Psoas muscle (tissue), 8 donors: Measurements from ENCODE around the gene UXS1. TPM values are rescaled to one million over a fixed set of nuclear protein-coding genes. Genes with fewer than 3 reads are reported as not detected.
A peak's percentile ranks its signal among the peaks of the same experiment; 100 is the strongest.

ENCODE experiments used
- ATAC-seq, 4 donors: fragments of 200-7000 bp; cut with Tn5 transposase; one replicate each; pipeline ENCODE4 v1.9.1; 2020; ENCODE audit warnings: moderate library complexity in 3 of 4, mild to moderate bottlenecking in 2 of 4
- DNase-seq, 2 donors: peaks; one replicate each; pipeline ENCODE4 v3.0.0-alpha.2; 2020
- H3K27ac ChIP-seq: fragments of 200-600 bp; one replicate; pipeline ENCODE4 v1.8.0; 2022
- H3K27me3 ChIP-seq, 3 donors: fragments of 200-600 bp in 1 of 3; one replicate each; pipeline versions ENCODE4 v1.6.1 to v1.8.0; 2013 to 2022; ENCODE audit warnings: low read length in 2 of 3, mild to moderate bottlenecking in 2 of 3, moderate library complexity in 1 of 3; ENCODE audit not compliant: insufficient read depth in 3 of 3
- H3K36me3 ChIP-seq, 2 donors: fragments of 200-600 bp in 1 of 2; one replicate each; pipeline versions ENCODE4 v1.6.1 to v1.8.0; 2013 to 2022; ENCODE audit warnings: low read depth in 1 of 2, mild to moderate bottlenecking in 1 of 2, moderate library complexity in 1 of 2; ENCODE audit not compliant: insufficient read depth in 1 of 2
- H3K4me1 ChIP-seq: fragments of 200-600 bp; one replicate; pipeline ENCODE4 v1.8.0; 2022
- H3K4me3 ChIP-seq: fragments of 200-600 bp; one replicate; pipeline ENCODE4 v1.8.0; 2022; ENCODE audit warnings: mild to moderate bottlenecking
- H3K9me3 ChIP-seq: fragments of 200-600 bp; one replicate; pipeline ENCODE4 v1.8.0; 2022
- WGBS, 3 donors: extraction: QIAGEN DNeasy Blood & Tissue Kit; methylation state at CpG; one replicate each; pipeline versions ENCODE4 v1.1.6 to v1.1.7; 2013; 5-methylcytosine and 5-hydroxymethylcytosine counted together
- intact Hi-C, 2 donors: fragments of 100-400 bp; cut with DNase I; formaldehyde crosslinking; loops; one replicate each; pipeline versions ENCODE4 v1.11.0 to v1.14.2; 2022
- polyA plus RNA-seq, 3 donors: library from polyadenylated mRNA; stranded (reverse); fragments of 200-250 nt; gene quantifications; one replicate each; pipeline ENCODE4 v1.2.3, GENCODE V29; 2013
- total RNA-seq, 4 donors: library from RNA; stranded (reverse); fragmentation: NEBNext Ultra II Directional in 2 of 4; extraction: Animal tissue kit (Norgen Biotek cat#: 25700) in 2 of 4; gene quantifications; one replicate each; pipeline versions ENCODE4 v1.2.1 to v1.2.4, GENCODE V29; 2021 to 2023
- TF ChIP-seq, protein P1 (sequence below): fragments of 200-600 bp; IDR thresholded peaks from one replicate; pipeline ENCODE4 v1.8.0; 2022; ENCODE audit warnings: antibody characterized with exemption
- donor health status: healthy with polysubstance abuse.
- donor health status: DM: no; HTN: no; CAD: no; lungs with moderate emphysema.
- donor health status: Bipolar disorder and iron deficiency.
- donor health status: healthy.
- donor health status: DM: yes; HTN: yes; CAD: no.
- donor health status: DM: no; HTN: no; CAD: no.
- donor health status: DM: no; HTN: no; CAD: no.
- donor health status: DM: yes; HTN: yes; CAD: no.

UXS1 gene
- total and polyA plus RNA-seq, 7 donors = 12.2 to 36.0 (median 22.5) TPM

DNA sequence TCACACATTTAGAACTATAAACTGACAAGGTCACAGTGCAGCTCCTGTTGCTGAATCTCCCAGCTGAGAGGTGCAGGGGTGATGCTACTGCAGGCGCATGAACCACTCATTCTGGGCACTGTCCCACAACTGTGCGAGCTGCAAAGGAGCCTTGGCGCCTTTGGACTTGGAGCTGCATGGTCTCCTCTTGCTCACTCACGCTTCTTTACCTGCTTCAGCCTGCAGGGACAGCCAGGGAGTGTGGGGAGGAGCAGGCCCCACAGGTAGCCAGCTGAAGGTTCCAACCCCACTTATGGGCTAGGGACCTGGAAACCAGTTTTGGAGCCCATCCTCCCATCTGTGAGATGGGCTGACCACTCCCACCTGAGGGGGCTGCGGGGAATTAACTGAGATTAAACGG lies 75.0 kb downstream of the UXS1 start:
- ATAC-seq (no peak), DNase-seq (no peak)
- intact Hi-C loops = loop anchor here in 1 of 2 donors (5.0 kb wide), 1 partner anchor 73 kb away; the partner anchor contains the start of gene UXS1
- Histone ChIP-seq H3K9me3 (no peaks in the 10 kb centered on the region), H3K27me3 (no peaks in the 10 kb centered on the region), H3K36me3 (peaks cover 0 to 31% of the 10 kb centered on the region in 2 donors), H3K4me3 (no peak overlapping the region), H3K4me1 (peaks cover 29% of the 10 kb centered on the region), H3K27ac (no peak overlapping the region)
- WGBS, 3 donors = 89 to 91% (median 90%) methylated on average over 6 of the region's 6 CpGs
- TF ChIP-seq, protein P1, sequence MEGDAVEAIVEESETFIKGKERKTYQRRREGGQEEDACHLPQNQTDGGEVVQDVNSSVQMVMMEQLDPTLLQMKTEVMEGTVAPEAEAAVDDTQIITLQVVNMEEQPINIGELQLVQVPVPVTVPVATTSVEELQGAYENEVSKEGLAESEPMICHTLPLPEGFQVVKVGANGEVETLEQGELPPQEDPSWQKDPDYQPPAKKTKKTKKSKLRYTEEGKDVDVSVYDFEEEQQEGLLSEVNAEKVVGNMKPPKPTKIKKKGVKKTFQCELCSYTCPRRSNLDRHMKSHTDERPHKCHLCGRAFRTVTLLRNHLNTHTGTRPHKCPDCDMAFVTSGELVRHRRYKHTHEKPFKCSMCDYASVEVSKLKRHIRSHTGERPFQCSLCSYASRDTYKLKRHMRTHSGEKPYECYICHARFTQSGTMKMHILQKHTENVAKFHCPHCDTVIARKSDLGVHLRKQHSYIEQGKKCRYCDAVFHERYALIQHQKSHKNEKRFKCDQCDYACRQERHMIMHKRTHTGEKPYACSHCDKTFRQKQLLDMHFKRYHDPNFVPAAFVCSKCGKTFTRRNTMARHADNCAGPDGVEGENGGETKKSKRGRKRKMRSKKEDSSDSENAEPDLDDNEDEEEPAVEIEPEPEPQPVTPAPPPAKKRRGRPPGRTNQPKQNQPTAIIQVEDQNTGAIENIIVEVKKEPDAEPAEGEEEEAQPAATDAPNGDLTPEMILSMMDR = no peak

DNA sequence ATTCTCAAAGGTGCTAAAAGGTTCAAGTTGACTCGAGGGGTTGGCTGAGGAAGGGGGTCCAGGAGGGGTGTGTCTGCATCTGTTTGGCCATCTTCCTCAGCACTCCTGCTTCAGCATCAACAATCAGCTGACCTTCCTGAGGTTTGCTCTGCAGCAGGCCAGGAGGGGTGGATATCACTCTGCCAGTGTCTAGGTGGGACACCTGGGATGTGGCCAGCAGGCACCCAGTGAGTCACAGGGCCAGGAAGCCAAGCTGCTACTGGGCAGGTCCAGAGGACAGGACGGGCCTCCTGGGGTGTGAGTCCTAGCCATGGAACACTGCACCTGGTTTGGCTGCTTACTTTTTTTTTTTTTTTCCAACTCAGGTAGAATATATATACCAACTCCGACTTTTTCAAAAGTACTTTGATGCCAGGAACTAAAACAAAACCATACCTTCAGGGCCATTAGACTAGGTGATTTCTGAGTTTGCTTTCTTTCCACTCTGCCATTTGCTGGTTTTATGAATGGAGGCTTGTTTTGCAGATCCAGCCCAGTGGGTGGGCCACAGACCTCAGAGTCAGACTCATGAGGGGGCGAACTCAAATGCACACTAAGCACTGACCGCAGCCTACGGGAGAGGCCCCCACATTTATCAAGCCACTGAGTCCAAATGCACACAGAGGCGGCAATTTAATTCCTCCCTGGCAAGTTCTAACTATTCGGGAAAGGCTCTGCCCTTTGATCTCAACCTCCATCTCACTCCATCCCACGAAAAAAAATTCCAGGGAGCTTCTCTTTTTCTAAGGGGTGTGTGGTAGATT lies 76.0 kb downstream of the UXS1 start:
- TF ChIP-seq, protein P1 = no peak
- Histone ChIP-seq H3K4me1 (peaks cover 29% of the 10 kb centered on the region), H3K4me3 (no peak overlapping the region), H3K27me3 (no peaks in the 10 kb centered on the region), H3K27ac (peak overlapping the region; percentile 90), H3K9me3 (no peaks in the 10 kb centered on the region), H3K36me3 (peaks cover 0 to 24% of the 10 kb centered on the region in 2 donors)
- intact Hi-C loops = loop anchor here in 1 of 2 donors (5.0 kb wide), 1 partner anchor 74 kb away; the partner anchor contains the start of gene UXS1
- WGBS, 3 donors = 73 to 79% (median 78%) methylated on average over 9 of the region's 9 CpGs
- DNase-seq = no peak
- ATAC-seq = peak; percentile 65 to 70 (median 66)

DNA sequence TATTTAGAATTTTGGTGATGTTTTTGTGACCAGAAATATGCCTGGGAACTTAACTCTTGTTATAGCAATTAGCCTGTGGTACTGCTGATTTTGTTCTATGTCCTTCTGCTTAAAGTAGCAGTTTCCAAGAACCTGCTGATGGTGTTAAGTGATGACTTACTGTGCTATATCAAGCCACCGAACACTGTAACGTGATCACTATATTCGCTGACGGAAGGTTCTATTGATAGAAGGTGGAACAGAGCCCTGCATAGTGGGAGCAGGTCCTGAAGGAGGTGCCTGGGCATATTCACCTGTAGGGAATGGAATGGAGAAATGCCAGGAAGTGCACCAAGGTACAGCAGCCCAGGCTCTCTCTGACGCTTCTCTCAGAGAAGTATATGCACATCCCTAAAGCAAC lies 76.8 kb downstream of the UXS1 start:
- peaks cover 29% of the 10 kb centered on the region for H3K4me1 ChIP-seq
- TF ChIP-seq, protein P1 = no peak
- DNase-seq (no peak), ATAC-seq (peak; percentile 91 to 98 (median 95))
- H3K4me3 ChIP-seq = peak overlapping the region; percentile 12
- intact Hi-C loops = loop anchor here in 1 of 2 donors (5.0 kb wide), 1 partner anchor 75 kb away; the partner anchor contains the start of gene UXS1
- no peaks in the 10 kb centered on the region for H3K9me3 ChIP-seq
- WGBS, 3 donors = 20 to 45% (median 41%) methylated on average over 5 of the region's 5 CpGs
- H3K27ac ChIP-seq = peak overlapping the region; percentile 90
- peaks cover 0 to 23% of the 10 kb centered on the region in 2 donors for H3K36me3 ChIP-seq
- no peaks in the 10 kb centered on the region for H3K27me3 ChIP-seq

DNA sequence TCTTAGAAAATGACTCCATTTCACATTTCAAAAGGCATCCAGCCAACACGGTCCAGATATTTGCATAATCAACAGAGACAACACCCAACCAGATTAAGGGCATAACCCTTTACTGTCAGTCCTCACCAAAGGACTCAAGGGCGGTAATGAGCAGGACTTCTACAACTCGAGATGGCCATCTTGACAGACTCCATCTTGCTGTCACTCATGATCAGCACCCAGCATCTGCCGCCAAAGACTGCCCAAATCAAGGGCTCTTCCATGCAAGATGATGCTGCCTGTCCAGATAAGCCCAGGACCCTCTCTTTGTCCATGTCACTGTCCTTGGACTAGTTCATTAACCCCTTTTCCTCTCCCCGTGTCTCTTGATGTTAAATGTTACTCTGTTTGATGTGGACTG lies 77.9 kb downstream of the UXS1 start:
- Histone ChIP-seq H3K36me3 (peaks cover 0 to 22% of the 10 kb centered on the region in 2 donors), H3K9me3 (no peaks in the 10 kb centered on the region), H3K4me1 (peaks cover 29% of the 10 kb centered on the region), H3K4me3 (no peak overlapping the region), H3K27ac (peak overlapping the region; percentile 90), H3K27me3 (no peaks in the 10 kb centered on the region)
- TF ChIP-seq, protein P1 = no peak
- ATAC-seq (no peak), DNase-seq (no peak)
- intact Hi-C loops = loop anchor here in 1 of 2 donors (5.0 kb wide), 1 partner anchor 76 kb away; the partner anchor contains the start of gene UXS1
- 88 to 95% (median 91%) methylated on average over 5 of the region's 5 CpGs for WGBS, 3 donors
